Hippocampal formation (tissue), 2 donors: Measurements from ENCODE around the gene TENM4.
A peak's percentile ranks its signal among the peaks of the same experiment; 100 is the strongest.

ENCODE experiments used
- DNase-seq, 2 donors: peaks; one replicate each; lab custom pipeline; 2025; lab: John Stamatoyannopoulos, UW

Gene TENM4

DNA sequence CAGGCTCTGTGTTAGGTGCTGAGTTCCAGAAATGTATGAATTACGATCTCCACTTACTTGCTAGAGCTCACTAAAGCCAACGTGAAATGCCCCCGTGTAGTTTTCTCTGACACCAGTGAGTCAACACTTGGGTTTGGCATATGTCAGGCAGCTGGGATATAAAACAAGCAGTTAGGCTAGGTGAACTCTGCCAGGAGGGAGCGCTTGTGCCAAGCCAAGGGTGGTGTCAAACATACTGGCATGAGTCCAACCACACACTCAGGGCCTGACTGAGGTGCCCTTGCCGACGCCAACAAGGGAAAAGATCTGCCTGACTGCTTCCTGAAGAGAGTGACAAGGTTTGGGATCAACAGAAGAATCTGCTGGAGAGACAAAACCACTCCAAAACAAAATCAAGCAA is 698.4 kb downstream of the TENM4 start:
- DNase-seq = peak in 1 of 2 donors; percentile 7

DNA sequence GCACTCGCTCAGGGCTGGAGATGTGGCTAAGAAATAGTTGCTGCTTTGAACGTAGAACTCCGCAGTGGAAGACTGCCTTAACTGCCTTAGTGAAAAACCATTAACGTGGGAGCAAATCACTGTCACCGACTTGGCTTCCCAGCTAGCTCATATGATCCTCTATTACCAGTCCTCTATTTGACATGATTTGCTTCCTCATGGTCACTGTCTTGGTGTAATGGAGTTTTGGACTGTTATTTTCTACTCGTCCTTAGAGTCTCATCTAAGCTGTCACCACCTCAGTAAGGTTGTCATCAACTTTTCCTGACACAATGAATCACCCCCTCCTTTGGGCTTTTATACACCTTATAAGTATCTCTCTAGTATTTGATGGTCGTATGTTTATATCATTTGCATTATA is 699.1 kb downstream of the TENM4 start:
- no peak for DNase-seq

DNA sequence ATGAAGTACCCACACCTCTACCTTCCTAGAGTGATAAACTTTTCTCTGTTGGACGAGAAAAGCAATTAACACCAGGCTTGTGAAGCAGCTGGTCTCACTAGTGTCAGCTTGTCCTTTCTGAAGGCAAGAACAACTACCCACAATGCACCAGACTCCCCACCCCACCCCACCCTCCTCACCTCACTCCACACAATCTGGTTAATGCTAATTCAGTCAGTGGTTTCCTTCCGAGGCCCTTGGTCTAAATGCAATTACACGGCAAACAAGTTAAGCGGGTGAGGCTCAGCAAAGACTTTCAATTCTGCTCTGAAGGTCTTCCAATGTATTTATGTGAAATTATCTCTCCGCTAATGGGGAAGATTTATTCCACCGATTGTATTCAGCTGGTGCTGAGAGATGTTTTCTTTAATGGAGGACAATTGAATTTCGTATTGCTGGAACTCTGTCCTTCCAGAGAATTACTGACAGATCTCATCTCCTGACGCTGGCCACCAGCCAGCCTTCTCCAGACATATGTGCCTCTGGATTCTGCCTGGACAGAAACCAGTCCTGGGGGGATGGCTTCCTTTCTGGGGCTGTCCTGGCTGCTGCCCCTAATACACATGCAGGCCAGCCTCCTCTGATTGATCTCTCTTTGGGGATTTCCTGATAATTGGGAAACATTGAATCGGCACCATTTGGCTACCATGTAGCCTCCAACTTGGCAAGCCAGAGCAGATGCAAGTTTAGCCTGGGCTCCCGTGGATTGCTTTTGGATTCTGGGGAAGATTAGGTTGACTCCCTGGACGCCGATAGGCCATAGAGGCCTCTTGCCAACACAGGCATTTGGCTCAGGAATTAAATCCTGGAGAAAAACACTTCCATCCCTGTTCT is 700.4 kb downstream of the TENM4 start:
- no peak for DNase-seq

DNA sequence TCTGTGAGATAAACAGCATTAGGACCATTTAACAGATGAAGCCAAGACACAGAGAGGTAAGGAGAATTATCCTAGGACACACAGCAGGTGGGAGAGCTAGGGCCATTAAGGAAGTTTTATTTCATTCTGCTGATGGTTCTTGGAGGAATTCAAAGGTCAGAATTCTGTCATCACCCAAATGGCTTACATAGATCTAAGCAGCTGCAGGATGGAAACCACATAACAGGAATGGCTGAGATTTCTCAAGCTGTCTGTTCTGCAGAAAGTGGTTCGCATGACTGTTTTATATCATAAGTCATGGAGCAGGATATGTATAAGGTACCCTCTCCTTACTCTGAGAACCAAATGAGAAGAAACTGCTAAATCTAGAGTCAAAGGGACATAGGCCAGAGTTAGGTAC is 702.9 kb downstream of the TENM4 start:
- DNase-seq = no peak

DNA sequence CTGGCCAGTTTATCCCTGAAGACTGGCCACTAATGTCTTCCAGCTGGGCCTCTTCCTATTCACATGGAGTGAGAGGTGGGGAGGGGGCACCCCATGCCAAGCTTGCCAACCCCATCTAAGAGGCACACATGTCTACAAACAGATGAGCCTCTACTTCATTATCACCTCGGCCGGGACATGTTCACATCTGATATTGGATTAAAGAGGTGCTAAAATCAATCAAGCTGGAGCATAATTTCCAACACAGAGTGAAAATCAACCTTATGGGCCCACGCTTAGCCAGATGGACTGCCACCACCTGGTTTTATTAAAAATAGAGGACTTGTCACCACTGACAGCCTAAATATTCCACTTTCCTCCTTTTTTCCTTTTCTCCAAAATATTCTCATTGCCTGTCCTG is 703.5 kb downstream of the TENM4 start:
- DNase-seq = no peak

DNA sequence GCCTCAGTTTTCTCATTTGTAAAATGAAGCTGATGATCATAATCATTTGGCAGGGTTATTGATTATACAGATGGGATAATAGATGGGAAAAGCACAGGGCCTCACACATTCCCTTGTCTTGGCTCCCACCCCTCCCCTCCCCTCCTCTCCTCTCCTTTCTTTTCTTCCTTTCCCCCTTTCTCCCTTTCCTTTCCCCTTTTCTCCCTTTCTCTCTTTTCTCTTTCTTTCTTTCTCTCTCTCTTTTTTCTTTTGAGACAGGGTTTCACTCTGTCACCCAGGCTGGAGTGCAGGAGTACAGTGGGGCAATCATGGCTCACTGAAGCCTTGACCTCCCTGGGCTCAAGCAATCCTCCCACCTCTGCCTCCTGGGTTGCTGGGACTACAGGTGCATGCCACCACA is 705.1 kb downstream of the TENM4 start:
- DNase-seq = no peak

DNA sequence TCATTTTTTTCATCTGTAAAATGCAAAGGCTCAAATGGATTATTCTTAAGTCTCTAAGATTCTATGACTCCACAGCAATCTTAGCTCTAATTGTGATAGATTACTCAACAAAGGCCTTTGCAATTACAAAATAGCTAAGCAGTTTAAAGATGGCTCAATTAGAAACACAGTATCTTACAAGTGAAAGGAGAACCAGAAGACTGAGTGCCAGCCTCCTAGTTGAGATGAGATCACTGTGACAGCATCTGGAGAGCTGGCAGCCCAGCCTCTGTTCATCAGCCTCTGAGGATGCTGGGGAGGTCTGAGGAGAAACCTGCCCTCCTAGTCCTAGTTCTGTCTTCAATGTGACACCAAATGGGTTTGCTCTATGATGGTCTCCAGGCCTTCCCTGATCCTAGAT is 707.8 kb downstream of the TENM4 start:
- DNase-seq = no peak

DNA sequence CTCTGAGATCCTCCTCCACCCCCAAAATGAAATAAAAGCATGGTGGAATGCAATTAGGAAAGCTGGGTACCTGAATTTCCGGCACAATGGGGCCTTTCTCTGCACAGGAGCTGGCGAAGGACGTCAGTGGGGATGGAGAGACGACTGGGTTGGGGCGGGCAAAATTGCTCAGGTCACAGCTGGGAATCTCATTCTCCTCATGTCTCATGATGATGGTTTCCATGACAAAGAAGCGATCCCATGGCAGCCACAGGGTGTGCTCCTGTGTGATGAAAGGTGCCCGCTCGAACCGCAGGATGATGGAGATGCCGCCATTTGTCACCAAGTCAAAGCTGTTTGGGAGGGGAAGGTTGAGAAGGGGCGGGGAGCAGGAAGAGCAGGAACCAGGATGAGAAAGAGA is 708.6 kb downstream of the TENM4 start:
- DNase-seq = no peak

DNA sequence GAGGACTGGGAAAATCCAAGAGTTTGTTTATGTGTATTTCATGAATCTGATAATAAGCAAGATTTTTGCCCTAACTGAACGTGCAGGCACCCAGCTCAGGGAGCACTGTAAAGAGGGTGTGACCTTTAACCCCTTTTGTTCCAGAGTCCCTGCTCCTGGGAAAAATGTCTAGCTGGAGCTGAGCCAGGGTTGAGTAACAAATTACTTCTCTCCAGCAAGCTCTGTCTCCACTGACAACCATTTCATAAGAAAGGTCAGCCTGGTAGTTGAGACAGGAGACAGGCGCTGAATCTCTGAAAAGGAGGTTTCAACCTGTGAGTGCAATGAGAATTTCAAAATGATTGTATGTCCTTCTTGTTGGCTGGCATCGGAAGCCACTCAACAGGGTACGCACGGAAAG is 709.8 kb downstream of the TENM4 start:
- DNase-seq = no peak

DNA sequence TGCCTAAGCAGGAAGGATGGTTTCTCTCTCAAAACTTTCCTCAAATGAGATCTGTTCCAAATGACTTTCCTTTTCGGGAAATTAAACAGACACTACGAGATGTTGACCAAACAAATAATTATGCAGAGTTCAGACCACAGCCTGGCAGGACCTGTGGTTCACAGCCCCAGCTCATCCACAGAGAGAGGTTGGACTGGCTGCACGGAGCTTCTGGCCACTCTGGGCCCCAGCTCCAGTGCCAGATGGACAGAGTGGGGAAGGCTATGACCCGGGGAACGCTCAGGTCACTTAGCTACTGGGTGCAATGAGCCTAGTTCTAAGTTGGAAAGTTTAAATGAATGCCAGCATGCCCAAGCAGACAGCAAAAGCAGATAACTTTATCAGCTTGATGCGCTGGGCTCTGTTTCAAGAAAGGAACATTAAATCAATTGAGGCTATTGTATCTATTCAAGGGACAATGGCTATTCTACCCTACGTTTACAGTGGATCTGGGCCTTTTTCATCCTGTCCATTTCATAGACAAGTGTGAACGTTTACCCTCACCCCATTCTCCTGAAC is 710.5 kb downstream of the TENM4 start:
- no peak for DNase-seq

DNA sequence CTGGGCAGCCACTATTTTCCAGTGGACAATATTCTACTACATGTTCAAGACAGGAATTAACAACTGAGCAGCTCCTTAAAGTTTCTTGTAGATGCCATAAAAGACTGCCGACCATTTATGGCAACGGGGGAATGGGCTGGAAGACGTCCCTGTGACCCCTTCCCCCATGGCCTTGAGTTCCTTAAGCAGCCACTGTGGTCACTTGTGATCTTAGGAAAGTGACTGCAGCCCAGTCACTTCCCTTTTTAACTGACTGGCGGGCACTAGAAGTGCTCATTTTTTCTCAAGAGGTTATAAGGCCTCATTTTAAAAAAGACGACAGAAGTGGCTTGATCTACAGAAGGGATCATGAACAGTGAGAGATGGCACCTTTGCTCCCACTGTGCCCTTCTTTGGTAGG is 713.0 kb downstream of the TENM4 start:
- no peak for DNase-seq

DNA sequence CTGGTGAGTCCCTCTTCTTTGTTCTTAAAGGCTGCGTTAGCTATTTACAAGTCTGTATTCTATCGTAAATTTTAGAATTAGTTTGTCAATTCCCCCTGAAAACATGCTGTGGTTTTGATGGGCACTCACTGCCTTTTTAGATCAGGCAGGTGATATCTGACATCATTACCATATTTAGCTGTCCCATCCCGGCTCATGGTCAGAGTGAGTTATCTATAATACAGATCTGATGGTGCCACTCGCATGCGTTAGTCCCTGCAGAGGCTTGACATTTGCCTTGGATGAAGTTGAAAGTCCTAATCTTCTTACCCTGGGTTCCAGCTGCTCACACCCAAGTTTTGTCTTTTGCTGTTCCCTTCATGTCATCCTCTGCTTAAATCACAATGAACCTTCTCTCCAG is 715.6 kb downstream of the TENM4 start:
- DNase-seq = no peak

DNA sequence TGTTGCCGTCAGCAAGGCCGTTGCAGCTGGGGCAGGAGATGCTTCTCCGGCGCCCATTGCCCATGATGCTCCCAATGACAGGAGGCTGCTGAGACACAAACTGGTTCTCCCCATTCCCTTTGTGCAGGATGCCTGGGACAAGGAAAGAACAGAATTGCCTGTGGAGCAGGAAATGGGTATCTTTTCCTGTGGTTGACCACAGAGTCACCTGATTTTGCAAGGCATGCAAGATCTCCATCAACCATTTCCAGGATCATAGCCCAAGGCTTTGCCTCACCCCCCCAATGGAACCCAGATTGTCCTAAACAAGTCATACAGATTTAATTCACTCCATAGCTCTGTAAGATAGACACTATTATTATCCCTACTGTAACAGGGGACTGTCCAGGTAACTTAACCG is 718.0 kb downstream of the TENM4 start:
- DNase-seq = no peak

DNA sequence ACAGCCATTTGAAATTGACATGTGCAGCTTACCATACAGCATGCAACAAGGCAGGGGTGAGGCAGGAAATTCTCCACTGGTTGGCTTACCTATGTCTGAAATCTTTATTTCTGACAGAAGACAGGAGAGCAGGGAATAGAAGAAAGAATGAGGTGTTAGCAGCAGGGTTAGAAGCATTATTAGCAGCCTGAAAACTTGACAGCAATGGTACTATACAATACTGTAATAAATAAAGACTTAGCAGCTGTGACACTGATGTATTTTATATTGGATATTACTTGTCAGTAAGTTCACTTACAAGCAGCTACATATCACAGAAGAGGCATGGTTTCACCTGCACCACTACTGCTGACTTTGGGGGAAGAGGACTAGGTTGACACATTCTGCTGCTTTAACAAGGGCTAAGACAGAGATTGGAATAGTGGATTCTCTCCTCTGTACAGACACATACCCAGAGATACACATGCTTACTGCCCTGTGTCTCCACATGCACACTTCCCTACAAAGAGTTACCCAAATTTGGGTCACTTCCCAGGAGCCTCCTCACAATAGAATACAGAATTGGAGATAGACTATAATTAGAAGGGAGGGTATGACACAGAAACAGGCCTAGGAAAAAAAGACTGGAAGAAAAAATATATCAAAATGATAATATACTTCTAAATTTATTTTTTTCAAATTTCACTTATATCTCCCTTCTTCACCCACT is 720.4 kb downstream of the TENM4 start:
- DNase-seq = no peak

DNA sequence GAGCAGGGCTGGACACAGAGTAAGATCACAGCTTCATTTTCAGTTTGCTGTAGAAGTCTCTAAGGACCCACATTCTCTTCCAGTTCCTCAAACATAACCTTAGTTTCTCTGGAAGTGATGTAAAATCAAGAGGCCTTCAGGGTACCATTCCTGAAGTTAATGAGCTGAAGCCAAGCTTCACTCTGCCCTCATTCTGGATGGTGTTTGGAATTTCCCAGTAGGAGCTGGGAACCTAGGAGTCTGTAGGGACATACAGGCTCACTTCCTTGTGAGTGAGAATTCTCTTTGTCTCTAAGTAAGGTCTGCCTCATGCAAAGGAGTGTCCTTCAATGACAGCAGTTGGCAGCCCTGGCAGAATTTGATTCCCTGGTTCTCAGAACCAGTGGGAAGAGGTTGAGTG is 723.8 kb downstream of the TENM4 start:
- DNase-seq = no peak

DNA sequence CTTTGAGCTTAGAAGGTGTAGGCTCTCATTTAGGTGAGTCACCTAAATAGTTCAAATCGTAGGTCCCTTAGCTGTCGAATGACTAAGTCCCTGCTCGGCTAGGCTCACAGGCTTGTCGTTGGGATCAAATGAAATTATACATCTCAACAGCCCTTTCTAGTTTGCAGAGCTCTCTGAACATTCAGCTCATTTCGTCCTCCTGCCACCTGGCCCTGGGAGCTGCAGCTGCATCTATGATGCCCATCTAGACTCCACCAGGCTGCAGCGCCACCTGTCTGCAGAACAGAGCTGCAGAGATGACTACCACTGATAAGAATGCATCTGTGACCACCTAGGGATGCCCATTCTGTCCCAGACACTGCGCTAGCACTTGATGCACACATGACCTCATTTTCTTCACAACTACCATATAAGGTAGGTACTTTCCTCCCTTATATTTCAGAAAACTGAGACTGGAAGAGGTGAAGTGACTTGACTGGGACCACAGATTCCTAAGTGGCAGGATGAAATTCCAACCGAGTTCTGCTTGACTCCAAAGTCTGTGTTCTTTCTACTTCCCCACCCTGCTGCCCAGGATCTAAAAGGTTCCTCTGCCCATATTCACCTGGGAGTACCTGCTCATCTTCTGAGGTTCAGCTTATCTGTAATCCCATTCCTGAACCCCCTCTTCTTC is 725.1 kb downstream of the TENM4 start:
- DNase-seq = peak; percentile 9 to 24

DNA sequence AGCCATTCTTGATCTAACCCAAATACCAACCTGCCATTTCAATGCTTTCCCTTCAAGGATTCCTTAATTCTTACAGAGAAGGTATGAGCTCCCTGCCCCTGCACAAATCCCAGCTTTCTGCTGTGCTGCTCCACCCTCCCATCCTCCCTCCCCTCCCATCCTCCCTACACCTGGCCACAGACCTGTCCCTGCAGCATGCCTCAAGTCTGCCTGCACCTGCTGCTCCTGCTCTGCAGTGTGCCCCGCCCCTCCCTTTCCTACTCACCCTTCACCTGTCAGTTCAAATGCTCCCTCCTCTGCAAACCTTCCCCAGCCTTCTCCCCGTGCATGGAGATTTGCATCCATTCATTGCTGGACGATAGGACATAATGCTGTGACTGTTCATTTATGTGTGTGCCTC is 726.3 kb downstream of the TENM4 start:
- no peak for DNase-seq

DNA sequence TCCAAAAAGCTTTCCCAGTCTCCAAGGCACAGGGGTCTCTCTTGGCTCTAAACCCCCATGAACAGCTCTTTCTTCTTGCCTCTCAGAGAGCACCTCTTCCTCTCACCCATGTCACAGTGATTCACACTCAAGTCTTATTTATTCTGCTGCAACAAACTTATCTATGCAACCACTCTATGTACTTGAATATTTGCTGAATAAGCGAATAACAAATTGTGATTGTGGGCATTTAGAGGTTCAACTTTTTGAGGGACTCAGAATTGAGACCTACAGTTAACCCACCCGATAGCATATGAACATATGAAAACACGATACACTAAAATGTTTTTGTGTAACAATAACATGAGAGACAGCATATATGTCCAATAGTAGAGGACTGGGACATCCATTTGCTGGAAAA is 729.1 kb downstream of the TENM4 start:
- DNase-seq = no peak

DNA sequence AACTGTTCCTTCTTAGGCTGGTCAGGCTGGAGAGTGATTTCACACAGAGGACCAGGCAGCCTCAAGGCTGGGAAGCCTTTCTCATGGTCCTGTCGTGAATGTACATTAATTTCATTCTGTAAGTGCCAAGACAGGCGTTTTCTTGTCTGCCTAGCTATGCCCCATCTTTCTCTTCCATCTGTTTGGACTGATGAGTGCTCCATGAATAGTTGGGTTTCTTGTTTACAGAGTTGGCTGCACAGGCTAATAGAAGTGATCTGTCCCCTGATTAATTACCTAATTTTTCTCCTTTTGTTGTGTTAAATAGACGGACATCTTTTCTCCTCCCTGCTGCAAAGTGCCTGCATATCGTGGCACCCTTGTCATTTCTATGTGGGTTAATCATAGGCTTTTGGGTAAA is 730.4 kb downstream of the TENM4 start:
- no peak for DNase-seq

DNA sequence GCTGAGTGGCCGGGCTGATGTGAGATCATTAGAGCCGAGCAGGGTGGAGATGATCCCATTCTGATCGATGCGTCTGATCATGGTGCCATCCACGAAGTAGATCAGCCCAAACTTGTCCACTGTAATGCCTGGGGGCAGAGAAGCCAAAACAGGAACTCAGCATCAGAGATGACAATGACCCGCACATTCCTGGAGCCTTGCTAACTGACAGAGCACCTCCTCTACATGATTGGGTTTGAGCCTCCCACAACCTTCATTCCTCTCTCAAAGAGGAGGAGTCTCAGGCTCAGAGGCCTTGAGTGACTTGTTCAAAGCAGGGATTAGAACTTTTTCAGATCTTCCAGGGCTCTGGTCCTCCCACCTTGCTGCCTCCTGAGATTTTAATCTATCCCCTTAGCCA is 732.4 kb downstream of the TENM4 start:
- no peak for DNase-seq

DNA sequence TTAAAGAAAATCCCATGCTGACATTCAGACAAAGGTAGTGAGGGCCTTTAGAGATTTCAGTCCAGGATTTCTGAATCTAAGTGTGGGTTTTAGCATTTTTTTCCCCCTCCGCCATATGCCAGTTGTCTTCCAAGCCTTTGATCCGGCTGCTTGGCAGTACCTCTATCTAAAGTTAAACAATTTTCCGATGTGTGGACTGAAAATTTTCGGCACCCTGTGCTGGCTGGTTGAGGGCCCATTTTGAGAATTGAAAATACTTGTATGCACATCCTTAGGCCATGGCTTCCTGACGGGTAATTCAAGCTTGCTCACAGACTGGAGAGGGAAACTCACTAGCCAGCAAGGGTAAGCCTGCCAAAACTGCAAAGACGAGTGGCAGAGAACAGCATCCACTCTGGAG is 734.3 kb downstream of the TENM4 start:
- DNase-seq = no peak

DNA sequence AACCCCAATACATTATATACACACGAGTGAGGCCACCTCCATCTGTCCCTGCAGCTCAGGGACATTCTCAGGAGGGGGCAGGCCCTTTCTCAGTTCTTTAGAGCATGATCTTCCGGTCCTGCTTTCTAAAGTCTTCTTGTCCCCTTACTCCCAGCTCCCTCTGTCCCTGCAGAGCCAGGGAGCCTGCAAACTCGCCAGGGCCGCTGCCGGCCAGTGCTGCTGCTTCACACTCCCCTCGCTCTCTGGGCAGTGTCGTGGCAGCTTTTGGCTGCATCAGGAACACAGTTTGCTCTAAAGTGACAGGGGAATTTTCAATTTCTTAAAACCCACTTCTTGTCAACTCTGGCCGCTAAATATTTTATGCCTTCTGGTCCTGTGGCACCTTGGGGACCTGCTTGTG is 736.0 kb downstream of the TENM4 start:
- no peak for DNase-seq
